ENCODE data around the gene GPRASP2.
A peak's percentile ranks its signal among the peaks of the same experiment; 100 is the strongest.
"Not testable (repeated sequence)": the region's sequence is repeated elsewhere in the genome, so short reads cannot be mapped to it uniquely, and the experiment has no call there.

Gene GPRASP2

GRCh38 chrX:102712216-102712966 is at the start of gene GPRASP2:
Gene GPRASP2, plus strand, starts transcription at chrX:102712448. Its CDS starts 2,422 bp downstream, at chrX:102714870.
- DNase-seq = no peak

DNA sequence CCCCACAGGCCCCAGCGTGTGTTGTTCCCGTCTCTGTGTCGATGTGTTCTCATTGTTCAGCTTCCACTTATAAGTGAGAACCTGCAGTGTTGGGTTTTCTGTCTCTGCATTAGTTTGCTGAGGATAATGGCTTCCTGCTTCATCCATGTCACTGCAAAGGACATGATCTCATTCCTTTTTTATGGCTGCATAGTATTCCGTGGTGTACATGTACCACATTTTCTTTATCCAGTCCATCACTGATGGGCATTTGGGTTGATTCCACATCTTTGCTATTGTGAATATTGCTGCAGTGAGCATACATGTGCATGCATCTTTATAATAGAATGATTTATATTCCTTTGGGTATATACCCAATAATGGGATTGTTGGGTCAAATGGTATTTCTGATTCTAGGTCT is 48.4 kb upstream of the GPRASP2 start:
- not testable (repeated sequence) for DNase-seq

GRCh38 chrX:102667034-102667433 is 45.2 kb upstream of the GPRASP2 start:
- DNase-seq = not testable (repeated sequence)

- no peak for DNase-seq
Measured at GRCh38 chrX:102669526-102669925, 42.7 kb upstream of the GPRASP2 start.

- DNase-seq = no peak
Measured at GRCh38 chrX:102672856-102673255, 39.4 kb upstream of the GPRASP2 start.

DNA sequence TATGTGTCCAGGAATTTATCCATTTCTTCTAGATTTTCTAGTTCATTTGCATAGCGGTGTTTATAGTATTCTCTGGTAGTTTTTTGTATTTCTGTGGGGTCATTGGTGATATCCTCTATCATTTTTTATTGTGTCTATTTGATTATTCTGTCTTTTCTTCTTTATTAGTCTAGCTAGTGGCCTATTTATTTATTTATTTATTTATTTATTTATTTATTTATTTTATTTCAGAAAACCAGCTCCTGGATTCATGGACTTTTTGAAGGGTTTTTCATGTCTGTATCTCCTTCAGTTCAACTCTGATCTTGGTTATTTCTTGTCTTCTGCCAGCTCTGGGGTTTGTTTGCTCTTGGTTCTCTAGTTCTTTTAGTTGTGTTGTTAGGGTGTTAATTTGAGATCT is 34.8 kb upstream of the GPRASP2 start:
- not testable (repeated sequence) for DNase-seq

- DNase-seq = no peak
Measured at GRCh38 chrX:102684772-102685520, 27.3 kb upstream of the GPRASP2 start.

DNA sequence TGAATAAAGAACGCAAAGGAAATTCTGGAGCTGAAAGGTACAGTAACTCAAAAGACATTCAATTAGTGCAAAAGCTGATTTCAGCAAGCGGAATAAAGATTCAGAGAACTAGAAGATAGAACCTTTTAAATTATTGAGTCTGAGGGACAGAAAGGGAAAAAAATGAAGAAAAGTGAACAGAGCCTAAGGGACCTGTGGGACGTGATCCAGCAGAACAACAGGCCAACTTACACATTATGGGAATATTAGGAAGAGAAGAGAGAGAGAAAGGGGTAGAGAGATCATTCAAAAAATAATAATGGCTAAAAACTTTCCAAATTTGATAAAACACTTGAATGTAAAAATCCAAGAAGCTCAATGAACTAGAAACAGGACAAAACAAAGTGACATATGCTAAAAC is 17.5 kb upstream of the GPRASP2 start:
- no peak for DNase-seq

- no peak for DNase-seq
Measured at GRCh38 chrX:102696306-102696705, 15.9 kb upstream of the GPRASP2 start.

DNA sequence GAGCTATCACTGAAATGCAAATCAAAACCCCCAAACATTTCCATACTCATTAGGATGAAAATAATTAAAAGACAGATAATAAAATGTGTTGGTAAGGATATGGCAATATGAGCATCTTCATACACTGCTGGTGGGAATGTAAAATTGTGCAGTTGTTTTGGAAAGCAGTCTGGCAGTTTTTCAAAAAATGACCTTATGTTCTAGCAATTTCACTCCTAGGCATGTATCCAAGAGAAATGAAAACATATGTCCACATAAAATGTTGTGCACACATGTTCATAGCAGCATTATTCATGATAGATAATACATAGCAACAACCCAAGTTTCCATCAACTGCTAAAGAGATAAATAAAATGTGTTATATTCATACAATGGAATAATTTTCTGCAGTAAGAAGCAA is 14.8 kb upstream of the GPRASP2 start:
- DNase-seq = no peak

DNA sequence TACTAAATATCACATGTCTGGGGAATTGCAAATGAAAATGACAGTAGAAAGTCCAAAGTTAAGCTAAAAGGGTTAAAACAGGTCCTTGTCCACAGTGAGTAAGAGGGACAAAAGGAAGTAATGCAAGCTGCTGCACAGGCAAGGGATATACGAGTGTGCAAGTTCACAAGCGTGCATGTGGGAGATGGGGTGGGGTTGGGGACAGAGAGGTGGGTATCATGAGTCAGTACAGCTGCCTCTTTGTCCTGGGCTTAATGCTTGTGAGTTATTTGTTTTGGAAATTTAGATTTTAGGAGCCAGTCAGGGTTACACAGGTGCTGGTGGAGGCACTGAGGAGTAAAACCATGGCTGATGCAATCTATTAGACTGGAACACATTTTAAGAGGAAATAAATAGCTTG is 3.3 kb upstream of the GPRASP2 start:
- DNase-seq = no peak

- DNase-seq = no peak
Measured at GRCh38 chrX:102711872-102712215, 404 bp upstream of the GPRASP2 start.

DNA sequence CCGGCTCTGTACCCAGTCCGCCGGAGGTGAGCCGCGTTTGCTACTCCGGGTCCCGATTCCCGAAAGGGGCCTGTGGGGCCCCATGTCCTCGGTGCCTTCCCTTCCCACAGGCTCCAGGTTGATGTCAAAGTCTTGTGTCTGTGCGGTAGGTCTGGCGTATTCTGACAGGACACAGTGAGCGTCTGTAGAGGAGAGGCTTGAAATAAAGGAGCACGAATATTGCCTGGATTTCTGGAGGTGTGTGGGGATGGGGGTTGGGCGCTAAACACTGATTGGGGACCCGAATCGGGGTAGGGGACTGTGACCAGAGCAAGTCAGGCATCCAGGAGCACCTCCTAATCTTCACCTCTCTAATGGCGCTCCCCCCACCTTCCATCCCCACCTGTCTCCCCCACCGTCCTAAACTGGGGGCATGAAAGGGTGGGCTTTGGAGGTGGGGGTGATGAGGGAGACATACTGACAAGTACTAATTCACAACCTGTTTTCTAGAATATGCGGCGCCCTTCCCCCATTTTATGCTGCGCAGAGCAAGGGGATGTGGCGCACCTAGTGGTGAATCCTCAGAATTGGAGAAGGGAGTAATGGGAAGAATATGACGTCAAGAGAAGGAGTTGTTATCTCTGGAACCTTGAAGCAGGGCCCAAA is 855 bp downstream of the GPRASP2 start:
- DNase-seq = no peak

DNA sequence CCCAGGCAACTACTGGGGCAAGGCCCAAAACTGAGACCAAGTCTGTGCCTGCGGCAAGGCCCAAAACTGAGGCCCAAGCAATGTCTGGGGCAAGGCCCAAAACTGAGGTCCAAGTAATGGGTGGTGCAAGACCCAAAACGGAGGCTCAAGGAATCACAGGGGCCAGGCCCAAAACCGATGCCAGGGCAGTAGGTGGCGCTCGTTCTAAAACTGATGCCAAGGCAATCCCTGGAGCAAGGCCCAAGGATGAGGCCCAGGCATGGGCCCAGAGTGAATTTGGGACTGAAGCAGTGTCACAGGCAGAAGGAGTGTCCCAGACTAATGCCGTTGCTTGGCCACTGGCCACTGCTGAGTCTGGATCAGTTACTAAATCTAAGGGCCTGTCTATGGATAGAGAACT is 2.7 kb downstream of the GPRASP2 start:
- no peak for DNase-seq

DNA sequence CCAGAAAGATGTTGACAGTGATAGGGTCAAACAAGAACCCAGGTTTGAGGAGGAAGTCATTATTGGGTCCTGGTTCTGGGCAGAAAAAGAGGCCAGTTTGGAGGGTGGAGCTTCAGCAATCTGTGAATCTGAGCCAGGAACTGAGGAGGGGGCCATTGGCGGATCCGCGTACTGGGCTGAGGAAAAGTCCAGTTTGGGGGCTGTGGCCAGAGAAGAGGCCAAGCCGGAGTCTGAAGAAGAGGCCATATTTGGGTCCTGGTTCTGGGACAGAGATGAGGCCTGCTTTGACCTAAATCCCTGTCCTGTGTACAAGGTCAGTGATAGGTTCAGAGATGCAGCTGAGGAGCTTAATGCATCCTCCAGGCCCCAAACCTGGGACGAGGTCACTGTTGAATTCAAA is 3.7 kb downstream of the GPRASP2 start:
- DNase-seq = no peak

DNA sequence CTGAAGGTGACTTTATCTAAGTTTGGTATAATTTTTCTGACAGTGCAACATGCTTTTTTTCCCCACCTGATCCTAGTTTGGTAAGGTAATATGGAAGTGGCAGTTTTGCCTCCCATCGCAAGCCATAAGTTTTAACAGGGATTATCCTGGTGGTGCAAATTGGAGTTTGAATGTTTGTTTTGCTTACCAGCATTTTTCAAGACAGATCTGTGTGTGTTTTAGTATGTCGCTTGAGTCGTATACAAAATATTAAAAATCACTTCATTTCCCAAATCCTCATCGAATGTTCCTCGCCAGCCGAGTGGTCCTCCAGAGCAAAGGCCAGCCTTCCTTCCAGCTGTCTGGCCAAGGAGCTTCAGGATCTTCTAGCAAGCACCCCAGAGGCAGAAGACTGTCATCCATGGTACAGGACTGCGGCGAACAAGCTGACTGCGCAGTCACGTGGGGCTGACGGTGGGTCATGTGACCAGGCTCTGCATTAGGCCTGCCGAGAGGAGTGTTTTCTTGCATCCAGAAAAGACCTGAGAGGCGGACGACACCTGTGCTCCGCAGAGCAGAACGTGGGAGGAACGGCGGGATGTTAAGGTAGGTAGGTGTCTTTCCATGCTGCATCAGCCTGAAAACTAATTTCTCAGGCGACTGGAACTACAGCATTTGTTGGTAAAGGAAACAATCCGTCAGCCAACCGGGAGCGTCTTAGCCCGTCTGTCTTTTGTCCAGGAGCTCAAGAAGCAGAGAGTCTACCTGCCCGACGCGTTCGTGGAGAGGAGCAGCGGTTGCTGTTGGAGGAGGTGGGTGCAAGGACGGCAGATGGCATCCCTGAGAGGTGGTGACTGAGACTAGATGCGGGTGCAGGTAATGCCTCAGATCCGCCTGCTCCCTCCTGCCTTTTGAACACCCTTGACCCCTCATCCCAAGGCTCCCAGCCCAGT is 8.3 kb downstream of the GPRASP2 start, which contains the start of gene GPRASP3:
Gene GPRASP3 (plus strand): TSS at position 507 of the 932 bp plus-strand sequence. CDS start 28,253 bp downstream, outside the sequence.
- DNase-seq = peak; percentile 69

GRCh38 chrX:102721169-102721506 is 8.9 kb downstream of the GPRASP2 start:
- DNase-seq = not testable (repeated sequence)

GRCh38 chrX:102723456-102723855 is 11.2 kb downstream of the GPRASP2 start:
- no peak for DNase-seq

- no peak for DNase-seq
Measured at GRCh38 chrX:102727761-102728160, 15.5 kb downstream of the GPRASP2 start.

DNA sequence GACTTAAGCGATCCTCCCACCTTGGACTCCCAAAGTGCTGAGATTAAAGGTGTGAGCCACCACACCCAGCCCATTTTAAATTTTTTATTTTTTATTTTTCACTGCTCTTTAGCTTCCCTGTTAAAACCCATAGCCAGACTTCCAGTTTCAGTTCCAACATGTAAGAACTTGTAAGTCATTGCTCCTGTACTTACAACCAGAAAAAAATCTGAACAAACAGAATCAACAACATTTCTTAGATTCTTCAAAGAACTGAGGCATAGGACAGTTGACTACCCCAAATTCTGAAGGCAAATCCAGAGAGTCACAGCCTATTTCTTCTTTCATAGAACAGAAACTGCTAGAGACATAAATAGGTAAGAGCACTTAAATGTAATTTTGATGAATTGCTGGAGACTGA is 16.4 kb downstream of the GPRASP2 start:
- DNase-seq = no peak

GRCh38 chrX:102739657-102740056 is 27.4 kb downstream of the GPRASP2 start:
- no peak for DNase-seq

- no peak for DNase-seq
Measured at GRCh38 chrX:102744307-102744706, 32.1 kb downstream of the GPRASP2 start.

GRCh38 chrX:102745513-102745856 is 33.2 kb downstream of the GPRASP2 start:
- no peak for DNase-seq

Measured in CD4-positive, alpha-beta T cell treated with Interferon gamma for 1 hour (primary cell).